HUES48 (cell line): Measurements from ENCODE around the gene FNTB.

Experiments used
- H3K27ac ChIP-seq: one replicate; pipeline ENCODE4 v1.7.0; 2013; ENCODE audit warnings: low read depth, low read length, inconsistent platforms
- H3K27me3 ChIP-seq: 2 replicates; pipeline ENCODE4 v1.6.1; 2013; ENCODE audit warnings: mild to moderate bottlenecking, low read length; ENCODE audit not compliant: control insufficient read depth, insufficient read depth
- H3K36me3 ChIP-seq: 2 replicates; pipeline ENCODE4 v1.6.1; 2013; ENCODE audit warnings: low read length; ENCODE audit not compliant: control insufficient read depth, insufficient read depth
- H3K4me1 ChIP-seq: 2 replicates; pipeline ENCODE4 v1.6.1; 2013; ENCODE audit warnings: mild to moderate bottlenecking, low read length; ENCODE audit not compliant: control insufficient read depth, insufficient read depth
- H3K4me3 ChIP-seq: 2 replicates; pipeline ENCODE4 v1.5.1; 2013; ENCODE audit warnings: mild to moderate bottlenecking, low read depth, low read length
- H3K9ac ChIP-seq: 2 replicates; pipeline ENCODE4 v1.6.1; 2013; ENCODE audit warnings: mild to moderate bottlenecking, low read depth, low read length, moderate library complexity
- H3K9me3 ChIP-seq: 2 replicates; pipeline ENCODE4 v1.6.1; 2013; ENCODE audit warnings: low read length; ENCODE audit not compliant: control insufficient read depth, insufficient read depth

Gene FNTB

DNA sequence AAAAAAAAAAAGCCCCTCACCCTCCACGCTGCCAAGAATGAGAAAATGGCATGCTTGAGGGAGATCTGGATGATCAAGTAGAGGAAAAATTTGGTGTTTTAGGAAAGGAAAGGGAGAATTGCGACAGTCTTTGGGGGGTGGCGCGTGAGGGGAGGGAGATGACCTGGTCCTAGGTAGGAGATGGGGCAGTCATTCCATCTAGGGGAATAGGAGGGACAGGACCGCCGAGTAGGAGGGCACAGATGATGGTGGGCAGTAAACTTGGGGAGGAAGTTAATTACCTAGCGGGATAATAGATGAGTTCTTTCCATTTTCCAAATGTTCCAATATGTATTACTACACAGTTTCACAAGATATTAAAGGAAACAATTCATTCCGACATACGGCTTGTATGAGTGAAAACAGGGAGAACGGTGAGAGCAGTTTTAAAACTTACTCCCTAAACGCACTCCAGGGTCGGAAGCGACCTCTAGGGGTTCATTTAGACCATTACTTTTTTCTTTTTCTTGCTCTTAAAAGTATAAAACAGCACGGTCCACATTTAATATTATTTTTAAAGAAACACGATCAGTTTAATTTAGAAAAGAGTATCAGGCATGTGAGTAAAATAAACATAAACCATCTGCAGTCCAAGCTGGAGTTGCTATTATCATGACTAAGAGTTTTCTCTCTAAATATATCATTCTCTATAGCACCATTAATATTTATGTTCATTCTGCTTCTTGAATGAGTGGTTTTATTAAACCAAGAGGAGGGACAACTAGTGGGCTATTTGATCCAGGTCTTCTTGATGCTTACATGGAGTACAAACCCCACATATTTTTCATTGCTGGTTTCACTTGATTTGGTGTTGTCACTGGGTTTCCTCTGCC, 3.0 kb upstream of the FNTB start:
- H3K9ac ChIP-seq, result no peak overlapping the region
- H3K27me3 ChIP-seq, result peaks cover 5% of the 10 kb centered on the region; the same call in 1 of the 2 replicates
- no peaks in the 10 kb centered on the region for H3K9me3 ChIP-seq
- H3K27ac ChIP-seq, result no peak overlapping the region
- peak overlapping the region; percentile 51 for H3K4me3 ChIP-seq
- H3K36me3 ChIP-seq, result no peaks in the 10 kb centered on the region
- H3K4me1 ChIP-seq, result peaks cover 16% of the 10 kb centered on the region

DNA sequence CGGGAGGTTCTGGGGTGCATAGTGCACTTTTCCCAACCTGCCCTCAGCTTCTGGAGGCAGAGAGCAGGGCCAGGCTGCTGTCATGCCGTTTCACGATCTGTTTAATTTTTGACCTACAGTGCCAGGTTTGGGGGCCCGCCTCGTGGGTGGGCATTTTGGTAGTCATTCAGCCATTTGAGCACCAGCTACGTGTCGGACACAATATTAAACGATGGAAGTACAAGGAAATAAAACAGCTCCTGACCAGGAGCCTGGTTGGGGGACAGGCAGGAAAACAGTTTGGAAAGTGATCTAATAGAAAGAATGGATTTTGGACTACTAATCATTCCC, 708 bp downstream of the FNTB start:
- peak overlapping the region; percentile 85 for H3K27ac ChIP-seq
- H3K36me3 ChIP-seq, result no peaks in the 10 kb centered on the region
- peaks cover 5% of the 10 kb centered on the region; the same call in 1 of the 2 replicates for H3K27me3 ChIP-seq
- peaks cover 10% of the 10 kb centered on the region; the same call in 1 of the 2 replicates for H3K4me1 ChIP-seq
- H3K4me3 ChIP-seq, result peak overlapping the region; percentile 95
- peak overlapping the region; percentile 82 for H3K9ac ChIP-seq
- H3K9me3 ChIP-seq, result no peaks in the 10 kb centered on the region

DNA sequence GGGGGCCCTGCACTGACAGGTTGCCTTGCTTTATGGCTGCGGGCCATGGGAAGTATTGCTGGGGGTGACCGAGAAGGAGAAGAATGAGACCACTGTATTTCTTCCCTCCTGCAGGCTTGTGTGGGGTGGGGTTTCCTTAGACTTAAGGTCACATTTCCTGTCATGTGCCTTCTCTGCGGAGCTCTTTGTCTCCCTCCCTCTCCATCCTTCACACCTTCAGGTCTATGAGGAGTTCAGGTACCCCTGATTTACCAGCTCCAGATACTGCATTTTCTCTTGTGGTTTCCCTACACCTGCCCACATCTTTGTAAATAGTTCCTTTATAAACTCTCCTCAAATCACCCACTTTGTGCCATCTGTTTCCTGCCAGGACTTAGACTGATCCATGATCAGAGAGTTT, 3.6 kb downstream of the FNTB start:
- Histone ChIP-seq H3K36me3 (no peaks in the 10 kb centered on the region), H3K4me3 (no peak overlapping the region), H3K9me3 (no peaks in the 10 kb centered on the region), H3K27ac (no peak overlapping the region), H3K27me3 (peaks cover 5% of the 10 kb centered on the region; the same call in 1 of the 2 replicates), H3K9ac (no peak overlapping the region), H3K4me1 (peaks cover 10% of the 10 kb centered on the region; the same call in 1 of the 2 replicates)

DNA sequence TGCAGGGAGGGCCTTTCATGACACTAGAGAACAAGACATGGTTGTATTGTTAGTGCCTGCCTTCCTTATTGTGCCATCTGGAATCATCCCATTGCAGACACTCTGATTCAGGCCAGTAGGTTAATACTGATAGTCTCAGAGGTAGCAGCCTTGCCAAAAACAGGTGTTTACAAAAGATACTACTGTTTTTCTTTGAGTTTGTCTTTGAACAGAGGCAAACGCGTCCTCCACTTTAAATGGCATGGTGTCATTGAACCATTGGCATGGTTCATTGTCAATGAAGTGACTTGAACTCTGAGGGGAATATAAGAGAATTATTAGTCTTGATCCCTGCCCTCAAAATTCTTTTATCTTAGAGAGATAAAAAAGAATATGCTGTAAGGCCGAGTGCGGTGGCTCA, 4.2 kb downstream of the FNTB start:
- no peaks in the 10 kb centered on the region for H3K9me3 ChIP-seq
- no peak overlapping the region for H3K9ac ChIP-seq
- peaks cover 4% of the 10 kb centered on the region; the same call in 1 of the 2 replicates for H3K27me3 ChIP-seq
- peaks cover 10% of the 10 kb centered on the region; the same call in 1 of the 2 replicates for H3K4me1 ChIP-seq
- H3K36me3 ChIP-seq, result no peaks in the 10 kb centered on the region
- H3K4me3 ChIP-seq, result no peak overlapping the region
- H3K27ac ChIP-seq, result no peak overlapping the region

GRCh38 chr14:64992328-64992885, 5.7 kb downstream of the FNTB start:
- Histone ChIP-seq H3K36me3 (no peaks in the 10 kb centered on the region), H3K27ac (no peak overlapping the region), H3K27me3 (no peaks in the 10 kb centered on the region), H3K4me3 (no peak overlapping the region), H3K4me1 (peaks cover 11% of the 10 kb centered on the region), H3K9ac (no peak overlapping the region), H3K9me3 (no peaks in the 10 kb centered on the region)

- H3K9ac ChIP-seq, result no peak overlapping the region
- H3K27ac ChIP-seq, result no peak overlapping the region
- H3K4me3 ChIP-seq, result no peak overlapping the region
- no peaks in the 10 kb centered on the region for H3K27me3 ChIP-seq
- peaks cover 14% of the 10 kb centered on the region for H3K4me1 ChIP-seq
- H3K9me3 ChIP-seq, result no peaks in the 10 kb centered on the region
- H3K36me3 ChIP-seq, result no peaks in the 10 kb centered on the region
These were observed 6.7 kb downstream of the FNTB start for GRCh38 chr14:64993266-64993930.

- Histone ChIP-seq H3K36me3 (no peaks in the 10 kb centered on the region), H3K4me3 (no peak overlapping the region), H3K27ac (no peak overlapping the region), H3K9ac (no peak overlapping the region), H3K27me3 (no peaks in the 10 kb centered on the region), H3K9me3 (no peaks in the 10 kb centered on the region), H3K4me1 (peaks cover 14% of the 10 kb centered on the region)
These were observed 7.8 kb downstream of the FNTB start for GRCh38 chr14:64994540-64994939.

GRCh38 chr14:64995291-64995690, 8.6 kb downstream of the FNTB start:
- no peaks in the 10 kb centered on the region for H3K27me3 ChIP-seq
- H3K4me3 ChIP-seq, result no peak overlapping the region
- H3K4me1 ChIP-seq, result peaks cover 14% of the 10 kb centered on the region

DNA sequence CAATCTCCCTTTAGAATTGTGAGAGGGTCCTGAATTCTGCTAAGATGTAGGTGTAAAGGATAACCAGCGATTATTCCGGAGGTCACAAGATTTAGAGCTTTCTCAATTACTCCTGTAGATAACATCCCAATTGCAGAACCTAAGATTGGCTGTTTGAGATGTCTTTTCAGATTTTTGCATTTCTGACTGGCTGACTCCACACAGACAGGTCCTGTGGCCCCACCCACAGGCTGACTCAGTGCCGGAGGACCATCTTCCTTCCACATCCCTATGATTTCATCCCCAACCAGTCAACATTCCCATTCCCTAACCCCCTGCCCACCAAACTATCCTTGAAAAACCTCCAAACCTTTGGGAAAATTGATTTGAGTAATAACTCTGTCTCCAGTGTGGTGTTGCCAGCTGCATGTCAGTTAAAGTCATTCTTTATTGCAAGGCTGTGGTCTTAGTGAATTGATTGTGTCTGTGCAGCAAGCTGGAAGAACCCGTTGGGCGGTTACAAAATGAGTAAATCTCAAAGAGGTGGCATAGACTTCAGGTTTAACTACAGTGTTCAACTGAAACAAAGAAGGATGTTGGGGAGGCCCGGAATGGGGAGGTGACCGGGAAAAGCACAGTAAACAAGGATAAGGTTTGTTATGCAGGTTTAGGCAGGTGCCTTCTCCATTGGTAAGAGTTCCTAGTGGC, 10.6 kb downstream of the FNTB start:
- H3K9ac ChIP-seq, result no peak overlapping the region
- no peaks in the 10 kb centered on the region for H3K36me3 ChIP-seq
- no peak overlapping the region for H3K4me3 ChIP-seq
- no peak overlapping the region for H3K27ac ChIP-seq
- H3K9me3 ChIP-seq, result no peaks in the 10 kb centered on the region
- H3K4me1 ChIP-seq, result peaks cover 14% of the 10 kb centered on the region
- no peaks in the 10 kb centered on the region for H3K27me3 ChIP-seq

More at GRCh38 chr14:64995291-64995690, 8.6 kb downstream of the FNTB start:
- Histone ChIP-seq H3K9ac (no peak overlapping the region), H3K9me3 (no peaks in the 10 kb centered on the region), H3K36me3 (no peaks in the 10 kb centered on the region), H3K27ac (no peak overlapping the region)

GRCh38 chr14:64998455-64998931, 11.8 kb downstream of the FNTB start:
- H3K36me3 ChIP-seq, result no peaks in the 10 kb centered on the region

More at GRCh38 chr14:64998455-64998931, 11.8 kb downstream of the FNTB start:
- Histone ChIP-seq H3K4me1 (peaks cover 19% of the 10 kb centered on the region), H3K27ac (no peak overlapping the region), H3K9ac (no peak overlapping the region), H3K9me3 (no peaks in the 10 kb centered on the region), H3K4me3 (no peak overlapping the region), H3K27me3 (no peaks in the 10 kb centered on the region)
